Activated naive CD8-positive, alpha-beta T cell treated with anti-CD3 and anti-CD28 coated beads, Interleukin-2, amount 50 U/mL, for 16 hours (primary cell): ENCODE data around the gene SORCS2.

Experiments used
- DNase-seq: peaks from one replicate; pipeline ENCODE4 v3.0.0-alpha.2; 2020; ENCODE audit warnings: low read depth, low spot score

The SORCS2 gene

DNA sequence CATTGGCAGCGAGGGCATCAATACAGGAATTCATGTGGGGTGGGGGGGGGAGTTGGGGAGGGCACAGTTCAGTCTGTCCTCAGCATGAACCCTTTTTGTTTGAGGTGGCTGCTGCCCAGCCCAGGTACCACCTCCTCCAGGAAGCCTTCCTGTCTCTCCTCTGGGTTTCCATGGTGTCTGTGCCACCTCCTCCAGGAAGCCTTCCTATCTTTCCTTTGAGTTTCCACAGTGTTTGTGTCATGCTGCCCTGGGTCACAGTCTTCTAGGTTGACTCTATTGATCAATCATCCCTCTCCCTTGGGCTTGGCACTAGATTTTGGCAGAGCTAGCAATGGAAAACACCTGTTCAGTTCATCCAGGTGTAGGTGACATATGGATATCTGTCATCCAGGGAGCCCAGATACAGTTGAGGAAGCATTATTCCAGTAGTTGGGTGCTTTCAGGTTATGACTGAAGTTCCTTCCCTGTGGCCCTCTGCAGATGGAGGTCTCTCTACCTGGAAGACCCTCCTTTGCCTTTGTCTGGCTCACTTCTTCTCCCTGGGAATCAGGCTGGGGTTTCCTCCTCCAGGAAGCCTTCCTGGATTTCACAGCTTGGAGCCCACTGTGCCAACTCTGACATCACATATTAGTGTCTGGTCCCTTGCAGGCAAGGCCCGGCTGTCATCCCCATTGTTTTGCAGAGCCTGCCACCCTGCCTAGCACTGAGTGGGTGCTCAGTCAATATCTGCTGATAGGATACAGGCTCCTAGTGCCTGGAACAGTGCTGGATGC is 96.6 kb downstream of the SORCS2 start:
- DNase-seq: no peak

DNA sequence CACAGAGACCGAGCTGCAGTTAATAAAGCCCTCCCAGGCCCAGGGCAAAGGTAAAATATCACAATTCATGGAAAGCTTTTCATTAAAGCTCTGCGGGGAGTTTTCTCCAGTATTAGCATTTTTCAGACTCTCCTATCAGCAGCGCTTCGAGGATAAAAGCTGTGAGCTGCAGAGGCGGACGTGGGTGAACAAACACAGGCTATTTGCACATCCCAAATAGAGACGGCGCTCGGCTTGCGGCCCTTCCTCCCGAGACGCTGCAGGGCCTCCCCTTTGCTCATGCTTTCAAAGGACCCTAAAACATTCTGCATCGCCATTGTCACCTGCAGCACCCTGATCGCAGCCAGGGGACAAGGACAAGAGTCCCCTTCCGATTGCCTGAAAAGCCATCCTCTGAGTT is 97.3 kb downstream of the SORCS2 start:
- DNase-seq: no peak

DNA sequence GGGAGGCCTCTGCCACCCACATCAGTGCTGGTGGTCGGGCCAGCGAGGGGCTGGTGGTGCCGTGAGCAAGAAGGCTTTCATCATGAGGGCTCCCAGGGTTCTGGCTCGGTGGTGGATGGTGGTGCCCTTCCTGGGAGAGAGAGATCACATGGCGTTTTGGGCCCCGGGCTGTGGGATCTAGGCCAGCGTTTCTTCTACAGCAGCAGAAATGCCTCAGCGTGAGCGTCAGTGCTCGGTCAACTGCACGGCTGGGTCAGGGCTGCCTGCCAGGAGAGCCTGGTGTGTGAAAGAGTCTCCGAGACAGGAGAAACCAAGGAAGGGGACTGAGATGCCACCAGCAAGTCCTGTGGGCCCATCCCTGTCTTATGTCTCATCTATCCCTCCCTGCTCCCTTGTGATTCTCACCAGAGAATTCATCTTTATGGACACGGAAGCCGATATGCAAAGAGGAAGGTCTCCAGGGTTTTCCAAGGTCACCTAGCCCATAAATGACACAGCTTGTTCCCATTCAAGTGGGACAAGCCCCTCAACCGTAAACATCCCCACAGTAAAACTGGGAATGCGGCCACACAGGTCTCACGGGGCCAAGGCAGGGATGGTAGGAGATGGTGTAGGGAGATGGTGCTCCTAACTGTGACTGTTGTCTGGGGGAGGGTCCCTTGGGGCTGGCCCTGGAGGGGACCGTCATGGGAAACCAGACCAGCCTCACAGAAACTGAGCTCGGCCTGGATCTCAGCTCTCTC is 99.2 kb downstream of the SORCS2 start:
- no peak for DNase-seq

DNA sequence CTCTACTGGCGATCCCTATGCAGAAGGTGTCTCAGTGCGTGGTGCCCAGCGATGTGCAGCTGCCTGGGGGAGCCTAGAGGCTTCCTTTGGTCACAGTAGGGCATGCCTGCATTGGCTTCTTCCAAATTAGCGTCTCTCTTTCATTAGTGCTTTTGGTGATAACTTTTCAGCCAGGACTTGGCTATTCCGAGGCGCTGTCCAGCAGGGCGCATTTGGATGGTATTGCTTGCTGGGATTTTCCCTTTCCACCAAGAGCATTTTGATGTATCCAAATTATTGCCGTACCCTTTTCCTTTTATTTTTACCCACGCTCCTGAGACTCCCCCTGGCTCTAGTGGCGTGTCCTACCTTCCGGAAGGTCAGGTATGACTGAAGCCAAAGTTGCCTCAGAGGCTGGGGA is 101.4 kb downstream of the SORCS2 start:
- DNase-seq: no peak

DNA sequence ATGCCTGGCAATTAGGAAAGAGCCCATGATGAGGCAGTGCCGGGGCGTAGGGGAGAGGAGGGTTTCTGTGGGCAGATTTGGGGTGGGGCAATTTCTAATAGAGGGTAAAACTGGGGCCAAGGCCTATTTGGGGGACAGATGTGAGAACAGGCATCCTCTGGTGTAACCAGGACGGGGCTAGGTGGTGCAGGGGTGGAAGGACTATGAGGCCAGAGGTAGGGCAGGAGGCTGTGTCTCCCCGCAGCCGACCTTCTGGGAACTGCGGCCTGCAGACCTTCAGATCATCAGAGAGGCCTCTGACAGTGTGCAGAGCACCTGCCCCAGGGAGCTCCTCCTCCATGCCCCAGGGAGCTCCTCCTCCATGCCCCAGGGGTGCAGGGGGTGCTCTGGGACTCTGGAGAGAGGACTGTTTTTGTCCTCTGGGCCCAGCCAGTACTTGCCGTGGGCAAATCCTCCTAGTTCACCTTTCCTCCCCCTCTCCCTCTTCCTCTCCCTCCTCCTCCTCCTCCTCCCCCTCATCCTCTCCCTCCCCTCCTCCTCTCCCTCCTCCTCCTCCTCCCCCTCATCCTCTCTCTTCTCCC is 101.9 kb downstream of the SORCS2 start:
- DNase-seq: no peak

DNA sequence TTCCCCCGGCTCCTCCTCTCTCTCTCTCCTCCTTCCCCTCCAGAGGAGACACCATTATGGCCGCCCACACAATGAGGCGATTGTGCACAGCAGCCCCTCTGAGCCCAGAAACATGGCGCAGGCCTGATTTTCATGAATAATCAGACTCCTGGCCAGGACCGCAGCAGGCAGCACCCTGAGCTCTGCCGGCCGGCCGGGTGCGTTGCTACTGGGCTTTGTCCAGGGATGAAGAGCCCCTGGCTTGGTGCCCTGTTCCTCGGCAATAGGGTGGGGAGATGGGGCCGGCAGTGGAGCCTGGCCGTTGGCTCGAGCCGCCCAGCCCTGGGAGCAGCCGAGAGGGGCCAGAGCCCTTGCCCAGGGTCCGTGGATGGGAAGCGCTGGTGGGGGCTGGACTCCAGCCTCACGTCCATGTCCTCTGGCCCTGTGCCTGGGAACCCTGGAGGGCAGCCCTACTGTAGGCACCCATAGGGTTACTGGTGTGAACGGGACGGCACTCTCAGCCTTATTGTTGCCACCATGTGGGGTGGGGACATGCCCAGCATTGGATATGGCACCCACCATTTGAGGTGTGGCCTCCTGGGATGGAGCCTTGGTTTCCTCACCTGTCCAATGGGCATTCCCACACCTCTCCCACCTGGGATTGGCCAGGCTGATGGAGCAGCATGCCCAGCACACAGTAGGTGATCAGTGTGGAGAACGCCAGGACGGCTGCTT is 103.0 kb downstream of the SORCS2 start:
- DNase-seq: no peak

DNA sequence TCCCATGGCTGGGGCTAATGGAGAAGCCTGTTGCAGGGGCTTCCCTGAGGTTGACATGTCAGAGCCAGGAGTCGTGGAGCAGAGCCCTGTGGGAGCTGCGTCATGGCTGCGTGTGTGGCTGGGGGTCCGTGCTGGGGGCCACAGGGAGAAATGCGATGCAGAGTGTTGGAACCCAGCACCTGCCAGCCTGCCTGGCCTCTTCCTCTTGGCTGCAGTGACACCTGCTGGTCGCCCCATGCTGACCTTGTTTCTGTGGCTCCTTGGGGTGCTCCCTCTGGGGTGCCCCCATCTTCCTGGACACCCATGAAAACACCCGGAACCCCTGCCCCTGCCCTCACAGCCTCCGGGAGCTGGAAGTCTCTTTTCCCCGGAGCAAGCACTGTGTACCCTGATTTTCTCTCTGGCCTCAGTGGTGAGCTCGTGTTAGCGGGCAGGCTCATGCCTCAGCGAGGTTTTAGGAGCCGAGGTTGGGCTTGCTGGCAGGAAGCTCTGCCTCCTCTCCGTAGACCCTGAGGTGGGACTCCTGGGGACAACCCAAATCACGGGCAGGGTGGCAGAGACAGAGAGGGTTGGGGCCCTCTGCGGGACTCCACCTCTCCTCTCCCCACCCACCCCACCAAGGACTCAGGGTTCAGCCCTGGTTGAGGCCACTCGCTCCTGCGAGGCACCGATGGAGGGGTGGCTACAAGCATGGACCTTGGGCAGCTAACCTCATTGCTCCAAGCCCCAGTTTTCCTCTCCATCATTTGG is 103.7 kb downstream of the SORCS2 start:
- DNase-seq: no peak

DNA sequence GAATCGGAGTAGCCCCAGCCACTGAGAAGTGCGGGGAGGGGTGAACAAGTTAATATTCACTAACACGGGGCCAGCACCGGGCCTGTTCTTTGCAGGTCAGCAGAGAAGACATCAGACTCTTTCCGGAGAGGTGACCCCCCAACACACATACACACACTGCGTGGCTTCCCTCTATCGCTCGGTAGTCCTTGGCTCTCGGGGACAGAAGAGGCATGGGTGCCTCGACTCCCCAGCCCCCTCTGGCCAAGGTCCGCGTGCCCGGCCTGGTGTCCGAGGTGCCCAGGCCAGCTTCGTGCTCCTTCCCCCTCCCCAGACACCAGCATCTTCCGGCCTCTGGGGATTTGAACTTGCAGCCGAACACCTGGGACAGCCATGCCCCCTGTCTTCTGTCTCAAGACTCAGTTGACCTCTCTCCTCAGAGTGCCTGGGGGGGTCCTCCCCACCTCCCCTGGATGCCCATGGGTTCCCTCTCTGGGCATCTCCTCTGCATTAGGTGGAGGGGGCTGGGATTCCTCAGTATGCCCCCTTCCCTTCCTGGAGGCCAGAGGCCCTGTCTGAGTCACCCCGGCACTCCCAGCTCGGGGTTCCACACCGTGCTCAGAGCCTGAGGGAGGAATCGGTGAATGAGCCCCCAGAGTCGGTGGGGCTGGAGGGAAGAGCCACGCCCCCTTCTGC is 104.5 kb downstream of the SORCS2 start:
- DNase-seq: no peak

DNA sequence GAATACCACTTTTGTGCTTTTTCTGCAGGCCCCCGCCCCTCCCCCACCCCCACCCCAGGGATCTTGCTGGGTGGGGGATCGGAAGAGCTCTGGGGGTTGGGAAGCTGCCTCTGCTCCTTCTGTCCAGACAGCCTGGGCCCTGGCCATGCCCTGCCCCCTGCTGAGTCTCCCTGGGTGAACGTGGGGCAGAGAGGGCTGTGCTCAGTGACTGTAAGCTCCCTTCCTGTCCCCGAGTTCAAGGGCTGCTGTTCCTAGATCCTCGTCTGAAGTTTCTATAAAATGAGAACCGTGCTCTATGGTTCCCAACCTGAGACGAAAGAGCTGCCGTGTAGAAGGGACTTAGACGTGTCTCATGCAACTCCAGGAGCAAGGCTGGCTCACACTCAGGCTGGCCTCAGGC is 105.0 kb downstream of the SORCS2 start:
- no peak for DNase-seq

DNA sequence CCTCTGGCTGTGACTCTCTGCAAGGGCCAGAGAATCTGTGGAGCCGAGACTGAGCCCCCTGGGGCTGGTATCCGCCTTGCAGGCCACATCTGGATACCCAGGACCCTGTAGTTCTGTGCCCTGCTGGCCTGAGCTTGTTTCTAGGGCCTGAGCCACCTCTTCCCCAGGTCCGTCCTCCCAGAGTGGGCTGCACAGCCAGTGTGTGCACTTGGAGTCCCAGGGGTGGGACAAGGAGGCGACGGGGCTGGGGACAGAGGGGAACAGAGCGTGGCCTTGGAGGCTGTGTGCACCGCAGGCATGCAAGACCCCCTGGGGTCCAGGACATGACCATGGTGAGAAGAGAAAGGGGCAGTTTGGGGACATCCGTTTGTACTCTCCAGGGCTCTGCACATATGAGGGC is 105.5 kb downstream of the SORCS2 start:
- DNase-seq: no peak

DNA sequence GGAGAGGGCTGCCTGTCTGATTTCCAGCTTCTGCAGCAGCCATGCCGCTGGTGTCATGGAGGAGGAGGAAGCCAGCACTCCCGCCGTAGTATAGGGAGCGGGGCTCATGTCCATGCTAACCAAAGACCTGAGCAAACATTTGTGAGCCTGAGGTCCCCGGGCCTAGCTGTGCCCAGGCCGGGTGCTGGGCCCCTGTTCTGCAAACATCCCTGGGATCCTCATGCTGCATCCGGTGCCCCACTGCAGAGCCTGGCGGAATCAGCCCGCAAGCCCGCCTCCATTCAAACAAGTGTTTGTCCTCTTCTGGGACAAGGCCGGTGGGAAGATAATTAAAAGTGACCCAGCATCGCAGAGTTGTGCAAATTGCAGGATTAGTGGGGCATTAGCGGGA is 106.3 kb downstream of the SORCS2 start:
- no peak for DNase-seq

DNA sequence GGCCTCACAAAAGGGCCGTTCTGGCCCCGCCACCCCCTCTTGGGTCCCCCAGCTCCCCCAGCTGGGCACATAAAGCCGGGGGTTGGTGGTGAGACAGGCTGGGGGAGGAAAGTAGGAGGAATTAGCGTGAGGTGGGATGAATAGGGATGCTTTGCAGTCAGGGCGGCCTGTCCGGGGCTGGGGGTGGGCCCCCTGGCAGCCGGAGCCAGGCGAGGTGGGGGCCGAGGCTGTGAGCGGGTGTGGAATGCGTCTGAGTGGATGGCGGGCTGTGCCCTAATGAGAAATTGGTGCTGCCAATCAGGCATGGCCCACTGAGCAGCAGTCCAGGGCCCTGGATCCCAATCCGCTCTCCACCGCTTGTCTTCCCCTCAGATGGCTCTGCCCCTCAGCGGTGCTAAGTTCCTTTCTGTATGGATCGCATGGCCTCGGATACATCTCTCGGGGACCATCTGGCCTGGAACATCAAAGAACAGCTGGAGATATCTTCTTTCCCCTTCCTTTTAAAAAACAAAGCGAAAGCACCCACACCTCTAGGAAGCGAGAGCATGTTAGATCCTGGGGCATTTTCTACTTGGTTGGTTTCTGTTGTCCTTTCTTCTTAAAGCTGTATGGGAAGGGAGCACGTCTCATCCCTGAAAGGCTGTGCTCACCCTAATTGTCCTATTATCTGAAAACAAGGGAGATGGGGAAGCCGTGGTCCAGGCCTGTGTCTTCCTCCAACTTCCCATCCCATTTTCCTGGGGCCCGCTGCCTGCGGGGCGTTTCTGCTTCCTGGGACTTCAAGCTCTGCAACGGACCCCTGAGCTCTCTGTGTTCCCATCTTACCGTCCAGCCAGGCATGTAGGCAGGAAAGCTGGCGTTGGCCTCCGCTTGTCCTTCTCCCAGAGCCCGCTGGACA is 106.9 kb downstream of the SORCS2 start:
- no peak for DNase-seq

DNA sequence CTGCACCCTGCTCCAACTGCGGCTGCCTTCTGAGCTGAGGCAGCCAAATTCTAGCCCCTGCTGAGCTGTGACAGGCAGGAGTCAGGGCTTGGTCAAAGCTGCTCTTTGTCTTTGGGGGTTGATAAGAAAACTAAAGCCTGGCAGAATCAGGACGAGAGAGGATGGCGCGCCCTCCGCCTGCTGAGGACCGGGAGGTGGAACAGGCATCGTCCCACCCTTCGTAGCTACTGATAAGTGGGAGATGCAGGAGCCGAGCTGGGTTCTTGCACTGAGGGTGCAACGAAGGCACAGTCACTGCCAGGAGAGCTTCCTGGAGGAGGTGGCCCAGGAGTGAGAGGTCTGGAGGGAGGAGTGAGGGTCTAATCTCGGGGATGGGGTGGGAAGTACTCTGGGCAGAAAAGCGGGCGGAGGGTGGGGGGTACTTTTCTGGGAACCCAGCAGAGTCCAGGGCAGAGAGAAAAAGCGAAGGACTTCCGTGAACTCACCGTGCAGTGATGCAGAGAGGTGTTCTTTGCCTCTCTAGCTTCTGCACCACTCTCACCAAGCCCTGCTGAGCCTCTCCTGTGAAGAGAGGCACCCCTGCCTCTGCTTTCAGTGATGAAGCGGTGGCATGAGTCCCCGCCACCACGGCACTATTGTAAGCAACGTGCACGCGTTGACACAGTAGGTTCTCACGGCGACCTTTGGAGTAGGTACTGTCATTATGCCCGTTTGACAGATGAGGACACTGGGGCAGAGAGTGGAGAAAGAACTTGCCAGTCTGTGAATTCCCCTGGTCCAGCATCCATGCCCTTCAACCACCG is 107.8 kb downstream of the SORCS2 start:
- no peak for DNase-seq

DNA sequence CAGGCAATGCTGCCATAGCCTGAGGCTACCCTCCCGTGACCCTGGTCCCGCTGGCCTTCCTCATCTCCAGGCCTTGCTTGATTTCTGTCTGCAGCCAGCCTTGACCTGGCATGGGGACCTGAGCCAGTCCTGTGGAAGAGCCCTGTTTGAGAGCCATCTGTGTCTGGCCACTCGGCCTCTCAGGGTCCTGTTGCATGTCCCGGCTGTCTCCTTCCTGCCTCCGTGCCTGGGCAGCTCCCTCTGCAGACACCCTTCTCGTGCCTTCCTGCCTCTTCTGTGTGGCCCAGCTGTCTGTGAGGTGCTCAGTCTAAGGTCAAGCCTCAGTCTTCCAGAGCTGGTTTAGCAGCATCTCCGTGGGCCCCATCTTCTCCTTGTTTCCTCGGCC is 108.4 kb downstream of the SORCS2 start:
- no peak for DNase-seq

DNA sequence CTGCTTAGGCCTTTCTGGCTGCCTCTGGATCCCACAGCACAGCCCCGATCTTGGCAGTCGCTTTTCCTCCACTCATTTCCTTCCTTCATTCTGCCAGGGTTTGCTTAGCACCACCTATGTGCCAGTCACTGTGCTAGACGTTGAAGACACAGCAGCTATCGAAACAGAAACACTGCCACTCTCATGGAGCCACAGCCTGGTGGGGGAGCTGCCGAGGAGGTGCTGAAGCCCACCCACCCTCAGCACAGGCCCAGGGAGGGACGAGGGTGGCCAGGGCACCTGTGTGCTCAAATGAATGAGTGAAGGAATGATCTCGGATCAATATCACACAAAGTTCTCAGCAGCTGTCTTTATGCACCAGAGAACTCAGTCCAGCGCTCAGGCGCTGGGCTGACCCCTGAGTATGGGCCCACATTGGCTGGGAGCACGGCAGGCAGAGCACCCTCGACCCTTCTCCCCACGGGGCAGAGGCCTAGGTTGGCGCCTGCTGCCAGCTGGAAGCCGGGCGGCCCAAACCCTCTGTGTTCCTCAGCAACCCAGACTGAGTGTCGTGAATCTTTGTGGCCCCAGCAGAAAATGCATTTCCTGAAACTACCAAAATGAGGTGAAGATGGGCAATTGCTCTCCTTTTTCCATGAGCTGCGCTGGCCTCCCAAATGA is 108.9 kb downstream of the SORCS2 start:
- DNase-seq: no peak

DNA sequence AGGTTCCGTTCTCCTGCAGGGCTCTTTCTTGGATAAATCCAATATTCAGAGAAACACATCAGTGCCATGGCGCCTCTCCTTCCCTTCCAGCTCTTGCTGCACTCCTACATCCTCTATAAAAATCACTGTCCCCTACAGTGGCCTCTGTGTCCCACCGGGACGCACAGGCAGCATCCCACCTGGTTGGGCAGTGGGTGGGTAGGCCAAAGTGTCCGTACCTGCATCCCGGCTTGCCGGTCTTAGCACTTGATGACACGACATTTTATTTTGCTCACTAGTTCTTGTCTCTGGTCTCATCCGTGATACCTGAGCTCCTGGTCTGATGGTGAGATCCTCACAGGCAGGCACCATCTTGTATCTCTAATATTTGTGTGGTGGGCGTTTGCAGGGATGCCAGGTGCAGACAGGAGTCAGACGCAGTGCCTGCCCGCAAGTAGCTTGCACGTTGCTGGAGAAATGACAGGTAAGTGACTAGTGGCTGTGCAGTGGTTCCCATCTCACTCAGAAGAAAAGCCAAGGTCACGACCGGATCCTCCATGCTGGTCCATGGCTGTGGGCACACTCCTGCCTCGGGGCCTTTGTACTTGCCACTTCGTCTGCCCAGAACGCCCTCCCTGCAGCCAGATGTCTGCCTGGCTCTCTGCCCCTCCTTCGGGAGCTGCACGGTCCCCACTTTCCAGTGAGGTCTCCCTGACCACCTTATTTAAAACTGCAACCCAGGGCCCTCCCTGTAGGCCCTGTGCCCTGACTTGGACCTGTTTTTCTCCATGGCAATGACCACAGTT is 109.7 kb downstream of the SORCS2 start:
- no peak for DNase-seq

DNA sequence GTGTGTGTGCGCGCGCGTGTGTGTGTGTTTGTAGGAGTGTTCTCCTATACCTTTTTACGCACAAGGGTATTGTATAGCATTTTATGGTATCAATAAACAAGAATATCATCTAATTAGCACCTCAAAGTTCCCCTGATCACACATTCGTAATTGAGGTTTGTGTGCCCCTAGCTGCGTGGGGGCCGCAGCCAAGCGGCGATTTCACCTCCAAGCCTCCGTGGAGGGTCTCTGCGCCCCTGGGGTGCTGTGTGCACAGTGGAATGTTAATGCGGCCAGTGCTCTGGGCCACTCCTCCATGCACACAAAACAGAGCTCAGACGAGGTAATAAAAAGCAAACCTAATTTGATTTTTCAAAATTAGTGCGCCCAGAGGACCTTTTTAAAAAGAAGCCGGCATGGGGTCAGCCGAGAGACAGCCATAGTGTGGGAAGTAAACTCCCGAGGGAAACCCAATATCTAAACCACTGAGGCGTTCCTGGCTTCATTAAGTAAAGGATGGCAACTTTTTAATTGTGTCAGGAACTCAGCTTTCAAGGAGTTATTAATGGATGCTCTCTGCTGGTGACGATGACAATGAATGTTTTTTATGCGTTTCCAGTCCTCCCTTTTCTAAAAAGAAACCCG is 110.6 kb downstream of the SORCS2 start:
- no peak for DNase-seq
